ENCODE measurements around the gene ATG4B.

ATG4B gene

DNA sequence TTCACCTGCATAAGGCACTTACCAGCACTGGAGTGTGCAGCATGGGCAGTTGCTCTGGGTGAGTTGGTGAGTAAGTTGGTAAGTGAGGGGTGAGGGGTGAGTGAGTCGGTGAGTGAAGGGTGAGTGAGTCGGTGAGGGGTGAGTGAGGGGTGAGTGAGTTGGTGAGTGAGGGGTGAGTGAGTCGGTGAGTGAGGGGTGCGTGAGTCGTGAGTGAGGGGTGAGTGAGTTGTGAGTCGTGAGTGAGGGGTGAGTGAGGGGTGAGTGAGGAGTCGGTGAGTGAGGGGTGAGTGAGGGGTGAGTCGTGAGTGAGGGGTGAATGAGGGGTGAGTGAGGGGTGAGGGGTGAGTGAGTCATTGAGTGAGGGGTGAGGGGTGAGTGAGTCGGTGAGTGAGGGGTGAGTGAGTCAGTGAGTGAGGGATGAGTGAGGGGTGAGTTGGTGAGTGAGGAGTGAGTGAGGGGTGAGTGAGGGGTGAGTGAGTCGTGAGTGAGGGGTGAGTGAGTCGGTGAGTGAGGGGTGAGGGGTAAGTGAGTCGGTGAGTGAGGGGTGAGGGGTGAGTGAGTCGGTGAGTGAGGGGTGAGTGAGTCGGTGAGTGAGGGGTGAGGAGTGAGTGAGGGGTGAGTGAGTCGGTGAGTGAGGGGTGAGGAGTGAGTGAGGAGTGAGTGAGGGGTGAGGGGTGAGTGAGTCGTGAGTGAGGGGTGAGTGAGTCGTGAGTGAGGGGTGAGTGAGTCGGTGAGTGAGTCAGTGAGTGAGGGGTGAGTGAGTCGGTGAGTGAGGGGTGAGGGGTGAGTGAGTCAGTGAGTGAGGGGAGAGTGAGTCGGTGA, 17.7 kb upstream of the ATG4B start:
- TF ChIP-seq CTCF (IDR thresholded peaks at IDR 0.05; ENCODE audit: extremely low read depth, missing control alignments): no peak
- DNase-seq (ENCODE audit: low spot score): no peak

DNA sequence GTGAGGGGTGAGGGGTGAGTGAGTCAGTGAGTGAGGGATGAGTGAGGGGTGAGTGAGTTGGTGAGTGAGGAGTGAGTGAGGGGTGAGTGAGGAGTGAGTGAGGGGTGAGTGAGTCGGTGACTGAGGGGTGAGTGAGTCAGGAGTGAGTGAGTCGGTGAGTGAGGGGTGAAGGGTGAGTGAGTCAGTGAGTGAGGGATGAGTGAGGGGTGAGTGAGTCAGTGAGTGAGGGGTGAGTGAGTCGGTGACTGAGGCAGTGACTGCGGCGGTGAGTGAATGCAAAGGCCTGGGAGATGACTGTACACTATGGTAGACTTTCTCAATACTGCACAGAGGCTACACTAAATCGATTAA, 17.1 kb upstream of the ATG4B start:
- no peak for DNase-seq (ENCODE audit: low spot score)
- TF ChIP-seq CTCF (IDR thresholded peaks at IDR 0.05; ENCODE audit: extremely low read depth, missing control alignments): no peak

- TF ChIP-seq CTCF (IDR thresholded peaks at IDR 0.05; ENCODE audit: extremely low read depth, missing control alignments): no peak
- no peak for DNase-seq (ENCODE audit: low spot score)
These were observed 9.8 kb upstream of the ATG4B start for GRCh38 chr2:241627675-241628074.

DNA sequence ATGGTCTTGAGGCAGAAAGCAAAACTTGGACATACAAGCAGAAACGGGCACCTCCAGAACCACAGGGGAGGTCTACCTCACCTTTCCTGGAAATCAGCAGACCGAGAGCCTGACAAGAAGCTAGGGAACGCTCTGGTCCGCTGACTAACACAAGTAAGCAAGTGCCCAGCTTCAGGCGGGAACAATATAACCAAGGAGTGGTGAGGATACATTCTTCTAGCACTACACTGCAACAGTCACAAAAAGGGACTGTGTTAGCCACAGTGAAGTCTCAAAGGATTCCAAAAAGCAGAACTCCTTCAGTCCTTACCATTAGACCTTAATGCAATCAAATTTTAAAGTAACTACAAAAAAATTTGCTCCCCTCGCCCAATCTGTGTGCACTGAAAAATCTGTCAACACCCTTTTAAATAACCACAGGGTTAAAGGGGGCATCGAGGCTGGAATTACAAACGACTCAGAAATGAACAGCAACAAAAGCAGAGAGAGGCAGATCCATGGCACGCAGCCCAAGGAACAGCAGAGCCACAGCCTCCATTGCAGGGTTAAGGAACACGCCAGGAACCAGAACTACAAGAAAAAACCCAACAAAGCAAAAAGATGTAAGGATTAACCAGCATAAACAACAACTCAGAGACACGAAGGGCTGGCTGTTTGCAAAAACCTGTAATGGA, 7.6 kb upstream of the ATG4B start:
- TF ChIP-seq CTCF (IDR thresholded peaks at IDR 0.05; ENCODE audit: extremely low read depth, missing control alignments): no peak
- DNase-seq (ENCODE audit: low spot score): no peak

GRCh38 chr2:241632478-241633325, 4.8 kb upstream of the ATG4B start:
- no peak for TF ChIP-seq CTCF (IDR thresholded peaks at IDR 0.05; ENCODE audit: extremely low read depth, missing control alignments)

DNA sequence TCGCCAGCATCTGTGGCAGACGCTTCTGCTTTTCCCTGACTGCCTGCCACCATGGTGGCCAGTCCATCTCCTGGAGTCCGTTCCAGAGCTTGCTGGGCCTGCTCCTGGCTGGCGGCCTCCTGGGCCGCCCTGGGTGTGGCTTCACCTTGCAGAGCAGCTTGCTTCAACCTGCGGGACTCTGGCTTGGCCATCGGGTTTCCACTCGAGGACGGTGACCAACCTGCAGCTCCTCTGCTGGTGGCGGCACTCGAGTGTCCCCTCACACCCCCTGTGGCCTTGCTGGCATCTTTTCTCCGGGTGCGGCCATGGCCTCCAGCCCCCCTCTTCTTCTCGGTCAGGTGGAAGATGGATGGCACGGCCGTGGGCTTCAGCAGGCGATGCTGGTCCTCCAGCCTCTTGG, 3.9 kb upstream of the ATG4B start:
- TF ChIP-seq CTCF (IDR thresholded peaks at IDR 0.05; ENCODE audit: extremely low read depth, missing control alignments): no peak
- no peak for DNase-seq (ENCODE audit: low spot score)

More at GRCh38 chr2:241632478-241633325, 4.8 kb upstream of the ATG4B start:
- no peak for DNase-seq (ENCODE audit: low spot score)

DNA sequence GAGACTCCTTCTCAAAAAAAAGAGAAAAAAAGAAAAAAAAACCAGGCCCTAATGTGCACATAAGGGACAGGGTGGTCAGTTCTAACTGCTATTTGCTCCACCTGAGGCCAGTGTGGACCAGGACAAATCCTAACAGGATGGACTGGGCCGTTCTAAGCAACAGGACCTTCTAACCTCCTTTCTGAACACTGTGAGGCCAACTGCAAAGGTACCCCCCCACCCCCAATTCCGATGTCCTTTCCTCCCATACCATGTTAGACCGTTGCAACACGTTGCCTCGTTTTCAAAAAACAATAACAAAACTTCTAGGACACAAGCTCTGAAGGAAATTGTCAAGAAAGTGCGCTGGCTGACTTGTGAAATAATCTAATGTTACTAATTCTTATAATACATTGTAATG, 1.7 kb upstream of the ATG4B start:
- no peak for DNase-seq (ENCODE audit: low spot score)
- no peak for TF ChIP-seq CTCF (IDR thresholded peaks at IDR 0.05; ENCODE audit: extremely low read depth, missing control alignments)

Measured in GM20000 (cell line).